ENCODE results near the gene MRPL37.

DNA sequence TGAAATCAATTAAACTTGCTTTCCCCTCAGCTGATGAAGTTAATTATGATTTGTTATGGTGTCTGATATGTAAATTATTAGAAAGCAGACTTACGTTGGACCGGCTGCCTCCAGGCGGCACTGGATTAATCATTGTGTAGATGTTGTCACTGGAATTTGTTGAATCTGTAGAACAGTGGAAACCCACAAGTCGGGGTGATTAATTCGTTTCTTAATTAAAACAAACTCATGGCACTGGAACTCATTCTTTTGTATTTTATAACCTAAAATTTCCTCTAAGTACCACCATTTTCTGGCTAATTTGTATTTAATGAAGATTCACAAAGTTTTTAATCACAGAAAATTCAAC lies 39.0 kb downstream of the MRPL37 start:
- TF ChIP-seq, protein P1, sequence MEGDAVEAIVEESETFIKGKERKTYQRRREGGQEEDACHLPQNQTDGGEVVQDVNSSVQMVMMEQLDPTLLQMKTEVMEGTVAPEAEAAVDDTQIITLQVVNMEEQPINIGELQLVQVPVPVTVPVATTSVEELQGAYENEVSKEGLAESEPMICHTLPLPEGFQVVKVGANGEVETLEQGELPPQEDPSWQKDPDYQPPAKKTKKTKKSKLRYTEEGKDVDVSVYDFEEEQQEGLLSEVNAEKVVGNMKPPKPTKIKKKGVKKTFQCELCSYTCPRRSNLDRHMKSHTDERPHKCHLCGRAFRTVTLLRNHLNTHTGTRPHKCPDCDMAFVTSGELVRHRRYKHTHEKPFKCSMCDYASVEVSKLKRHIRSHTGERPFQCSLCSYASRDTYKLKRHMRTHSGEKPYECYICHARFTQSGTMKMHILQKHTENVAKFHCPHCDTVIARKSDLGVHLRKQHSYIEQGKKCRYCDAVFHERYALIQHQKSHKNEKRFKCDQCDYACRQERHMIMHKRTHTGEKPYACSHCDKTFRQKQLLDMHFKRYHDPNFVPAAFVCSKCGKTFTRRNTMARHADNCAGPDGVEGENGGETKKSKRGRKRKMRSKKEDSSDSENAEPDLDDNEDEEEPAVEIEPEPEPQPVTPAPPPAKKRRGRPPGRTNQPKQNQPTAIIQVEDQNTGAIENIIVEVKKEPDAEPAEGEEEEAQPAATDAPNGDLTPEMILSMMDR (conservative IDR thresholded peaks at IDR 0.05; ENCODE audit: low read depth, low read length), result no peak
- TF ChIP-seq POLR2A (IDR thresholded peaks at IDR 0.05; ENCODE audit: low read depth, low read length) (no peak), BHLHE40 (IDR thresholded peaks at IDR 0.05; ENCODE audit: low read depth, low read length) (no peak), RFX5 (IDR thresholded peaks at IDR 0.05; ENCODE audit: low read depth, low read length) (no peak), MAFK (IDR thresholded peaks at IDR 0.05; ENCODE audit: low read depth, low read length) (no peak)
- TF ChIP-seq, protein P2, sequence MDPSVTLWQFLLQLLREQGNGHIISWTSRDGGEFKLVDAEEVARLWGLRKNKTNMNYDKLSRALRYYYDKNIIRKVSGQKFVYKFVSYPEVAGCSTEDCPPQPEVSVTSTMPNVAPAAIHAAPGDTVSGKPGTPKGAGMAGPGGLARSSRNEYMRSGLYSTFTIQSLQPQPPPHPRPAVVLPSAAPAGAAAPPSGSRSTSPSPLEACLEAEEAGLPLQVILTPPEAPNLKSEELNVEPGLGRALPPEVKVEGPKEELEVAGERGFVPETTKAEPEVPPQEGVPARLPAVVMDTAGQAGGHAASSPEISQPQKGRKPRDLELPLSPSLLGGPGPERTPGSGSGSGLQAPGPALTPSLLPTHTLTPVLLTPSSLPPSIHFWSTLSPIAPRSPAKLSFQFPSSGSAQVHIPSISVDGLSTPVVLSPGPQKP (IDR thresholded peaks at IDR 0.05; ENCODE audit: borderline replicate concordance, low read depth, low read length), result no peak

All from IMR-90 (cell line).